ENCODE results near the gene NISCH. TPM values are rescaled to one million over a fixed set of nuclear protein-coding genes. Genes with fewer than 3 reads are reported as not detected.

NISCH gene
- total RNA-seq, 1 experiment from 2014 or later: 104 TPM

DNA sequence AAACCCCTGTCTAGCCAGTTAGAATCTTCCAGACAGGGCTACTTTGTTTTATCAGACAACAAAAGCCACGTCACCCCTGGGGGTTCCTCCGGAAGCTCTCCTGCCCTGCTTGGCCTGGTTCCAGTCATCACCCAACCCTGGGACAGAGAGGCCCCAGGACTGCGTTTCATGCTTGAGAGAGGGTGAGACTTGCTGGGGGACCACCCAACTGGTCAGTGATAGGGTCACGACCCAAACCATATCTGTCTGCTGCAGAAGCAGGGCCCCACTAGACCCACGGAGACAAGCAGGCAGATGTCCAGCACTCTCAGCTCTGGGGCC lies 77.1 kb downstream of the NISCH start:
- WGBS (ENCODE audit: extremely low coverage, insufficient read length, low lambda C conversion rate): no CpG with 5 or more reads among the region's 5 CpGs
- H4K91ac ChIP-seq (ENCODE audit: insufficient read length, low read depth, low read length): no peak overlapping the region
- H4K8ac ChIP-seq (replicated peaks; ENCODE audit: insufficient read length, low read depth, low read length): no peak overlapping the region
- no peaks in the 10 kb centered on the region for H4K20me1 ChIP-seq (ENCODE audit: control insufficient read depth, insufficient read depth, insufficient read length)
- peak overlapping the region; percentile 60 for H3K14ac ChIP-seq (ENCODE audit: insufficient read depth, low read length)
- DNase-seq: no peak
- Mint-ChIP-seq H3K27ac (peak overlapping the region in 1 of 3 experiments; percentile 39; a peak in 1 of 7 replicates), H3K4me3 (peak overlapping the region; percentile 77 to 86), H3K36me3 (ENCODE audit: insufficient read depth in 1 of 3, low read depth in 3 of 3) (peaks cover 11 to 31% (median 28%) of the 10 kb centered on the region in 3 experiments; a peak in 6 of 7 replicates), H3K9me3 (no peaks in the 10 kb centered on the region), H3K4me1 (peaks cover 28 to 29% of the 10 kb centered on the region in 2 experiments), H3K27me3 (ENCODE audit: low read depth) (no peaks in the 10 kb centered on the region)
- H3K23me2 ChIP-seq (ENCODE audit: insufficient read length, low read depth, low read length, poor library complexity, severe bottlenecking): peaks cover 22% of the 10 kb centered on the region
- H3K79me2 ChIP-seq (ENCODE audit: insufficient read depth, low read length): peaks cover 8% of the 10 kb centered on the region; the same call in 1 of the 2 replicates
- H3K18ac ChIP-seq (ENCODE audit: insufficient read length, low read depth, low read length): no peak overlapping the region
- H2BK12ac ChIP-seq (ENCODE audit: insufficient read length, low read depth, low read length): no peak overlapping the region
- no peak overlapping the region for H2BK20ac ChIP-seq (ENCODE audit: low read depth, low read length, poor library complexity, severe bottlenecking)
- H2BK120ac ChIP-seq (ENCODE audit: low read depth, low read length, poor library complexity, severe bottlenecking): no peak overlapping the region
- H3K56ac ChIP-seq (ENCODE audit: insufficient read length, low read depth, low read length): no peak overlapping the region
- peak overlapping the region; percentile 45 for H3K4me2 ChIP-seq (ENCODE audit: insufficient read depth, insufficient read length, low read length)
- peaks cover under 1% of the 10 kb centered on the region for H3K79me1 ChIP-seq (ENCODE audit: insufficient read depth, low read depth, low read length, poor library complexity, severe bottlenecking)
- TF ChIP-seq, protein P1, sequence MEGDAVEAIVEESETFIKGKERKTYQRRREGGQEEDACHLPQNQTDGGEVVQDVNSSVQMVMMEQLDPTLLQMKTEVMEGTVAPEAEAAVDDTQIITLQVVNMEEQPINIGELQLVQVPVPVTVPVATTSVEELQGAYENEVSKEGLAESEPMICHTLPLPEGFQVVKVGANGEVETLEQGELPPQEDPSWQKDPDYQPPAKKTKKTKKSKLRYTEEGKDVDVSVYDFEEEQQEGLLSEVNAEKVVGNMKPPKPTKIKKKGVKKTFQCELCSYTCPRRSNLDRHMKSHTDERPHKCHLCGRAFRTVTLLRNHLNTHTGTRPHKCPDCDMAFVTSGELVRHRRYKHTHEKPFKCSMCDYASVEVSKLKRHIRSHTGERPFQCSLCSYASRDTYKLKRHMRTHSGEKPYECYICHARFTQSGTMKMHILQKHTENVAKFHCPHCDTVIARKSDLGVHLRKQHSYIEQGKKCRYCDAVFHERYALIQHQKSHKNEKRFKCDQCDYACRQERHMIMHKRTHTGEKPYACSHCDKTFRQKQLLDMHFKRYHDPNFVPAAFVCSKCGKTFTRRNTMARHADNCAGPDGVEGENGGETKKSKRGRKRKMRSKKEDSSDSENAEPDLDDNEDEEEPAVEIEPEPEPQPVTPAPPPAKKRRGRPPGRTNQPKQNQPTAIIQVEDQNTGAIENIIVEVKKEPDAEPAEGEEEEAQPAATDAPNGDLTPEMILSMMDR (conservative IDR thresholded peaks at IDR 0.05): no peak
- no peak overlapping the region for H4K5ac ChIP-seq (ENCODE audit: insufficient read length, low read depth, low read length)
- H2BK5ac ChIP-seq (ENCODE audit: insufficient read length, low read length): no peak overlapping the region
- no peak overlapping the region for H3K23ac ChIP-seq (ENCODE audit: insufficient read length, low read depth, low read length)
- no peak overlapping the region for H2AFZ ChIP-seq (ENCODE audit: low read length)
- no peak overlapping the region for H3T11ph ChIP-seq (ENCODE audit: low read length)
- no peaks in the 10 kb centered on the region; the same call in 1 of the 2 replicates for H3K4me1 ChIP-seq (ENCODE audit: insufficient read depth, low read length)
- no peak overlapping the region for H2BK15ac ChIP-seq (ENCODE audit: low read depth, low read length)
- no peak overlapping the region for H3K9ac ChIP-seq (ENCODE audit: extremely low read depth, insufficient read length, low read length)
- no peak overlapping the region for H3K27ac ChIP-seq (ENCODE audit: insufficient read length, low read depth, low read length)
- H3K27me3 ChIP-seq (ENCODE audit: insufficient read depth, low read length): no peaks in the 10 kb centered on the region
- no peaks in the 10 kb centered on the region for H3K9me3 ChIP-seq (ENCODE audit: control insufficient read depth, low read depth, low read length)
- no peak overlapping the region for H3K4ac ChIP-seq (ENCODE audit: low read depth, low read length)
- no peak overlapping the region for H2AK5ac ChIP-seq (ENCODE audit: insufficient read length, low read length)

Measured in H9 (cell line).